K562 (cell line): ENCODE results near the gene RIMS3. TPM values are rescaled to one million over a fixed set of nuclear protein-coding genes. Genes with fewer than 3 reads are reported as not detected.

Experiments
- ADNP ChIP-seq: fragments of 200-800 bp; sonication (Bioruptor generic); IDR thresholded peaks from 2 replicates; pipeline ENCODE4 v1.6.1; 2016; ENCODE audit warnings: missing genetic modification characterization, missing compliant biosample characterization
- BRCA1 ChIP-seq, 2 experiments: fragments of 450-650 bp in 1 of 2; sonication (generic) in 1 of 2; formaldehyde crosslinking in 1 of 2; IDR thresholded peaks; 2 replicates each; pipeline versions ENCODE4 v1.5.0 to v1.6.1; 2017 to 2020; ENCODE audit warnings: mild to moderate bottlenecking in 1 of 2, missing genetic modification reagents in 1 of 2
- CSDE1 ChIP-seq, 2 experiments: fragments of 450-650 bp; IDR thresholded peaks; 2 replicates each; pipeline ENCODE4 v1.6.1; 2016; ENCODE audit warnings: mild to moderate bottlenecking in 1 of 2
- EHMT2 ChIP-seq: fragments of 450-650 bp; IDR thresholded peaks from 2 replicates; pipeline ENCODE4 v1.6.1; 2018; ENCODE audit warnings: antibody characterized with exemption
- FOXA3 ChIP-seq, 2 experiments: fragments of 450-650 bp in 1 of 2; sonication (generic) in 1 of 2; formaldehyde crosslinking; IDR thresholded peaks in 1 of 2; conservative IDR thresholded peaks in 1 of 2; 2 replicates each; pipeline versions ENCODE4 v1.4.0 to v1.8.0; 2020 to 2022; ENCODE audit warnings: mild to moderate bottlenecking in 2 of 2, missing genetic modification reagents in 1 of 2
- FOXJ2 ChIP-seq: fragments of 200-800 bp; sonication (Bioruptor generic); IDR thresholded peaks from 2 replicates; pipeline ENCODE4 v1.6.1; 2016; ENCODE audit warnings: missing genetic modification characterization, missing compliant biosample characterization
- HCFC1 ChIP-seq: IDR thresholded peaks from 2 replicates; pipeline ENCODE4 v1.6.1; 2012; ENCODE audit warnings: low read depth, low read length, improper control_type of control experiment
- IFI16 ChIP-seq: fragments of 250-450 bp; sonication (Bioruptor Pico); IDR thresholded peaks from 2 replicates; pipeline ENCODE4 v2.1.2; 2022; ENCODE audit warnings: mild to moderate bottlenecking, inconsistent platforms
- IRF2 ChIP-seq: sonication (generic); formaldehyde crosslinking; IDR thresholded peaks from 2 replicates; pipeline ENCODE4 v1.8.1; 2022; ENCODE audit warnings: mild to moderate bottlenecking, missing genetic modification reagents
- KLF16 ChIP-seq: IDR thresholded peaks from 2 replicates; pipeline ENCODE4 v1.6.1; 2016; ENCODE audit warnings: antibody characterized with exemption
- NCOR1 ChIP-seq: fragments of 450-650 bp; IDR thresholded peaks from 2 replicates; pipeline ENCODE4 v1.6.1; 2016; ENCODE audit warnings: mild to moderate bottlenecking, moderate library complexity
- NEUROD1 ChIP-seq: fragments of 150-350 bp; IDR thresholded peaks from 2 replicates; pipeline ENCODE4 v1.6.1; 2014; ENCODE audit warnings: borderline replicate concordance, low read length, low read depth; ENCODE audit not compliant: partially characterized antibody
- TAF15 ChIP-seq: fragments of 200-400 bp; formaldehyde crosslinking; IDR thresholded peaks from 2 replicates; pipeline ENCODE4 v1.6.1; 2017; ENCODE audit warnings: mild to moderate bottlenecking, low read depth, low read length, moderate library complexity
- TBL1XR1 ChIP-seq, 2 experiments: IDR thresholded peaks; 2 replicates each; pipeline ENCODE4 v1.6.1; 2012; ENCODE audit warnings: improper control_type of control experiment in 2 of 2, low read length in 2 of 2, mild to moderate bottlenecking in 1 of 2
- ZNF253 ChIP-seq: fragments of 250-450 bp; sonication (Bioruptor Pico); conservative IDR thresholded peaks from 2 replicates; pipeline ENCODE4 v1.6.1; 2021; ENCODE audit warnings: mild to moderate bottlenecking
- polyA plus RNA-seq, 8 experiments: library from polyadenylated mRNA; depleted of rRNA in 4 of 8; stranded (reverse) in 5 of 8; unstranded in 3 of 8; fragments of >200 nt; fragmentation: Nextera tagmentation in 2 of 8; fragmentation: Illumina TruSeq in 1 of 8; extraction: Ambion mirVana in 2 of 8; extraction: Trizol in 1 of 8; gene quantifications; 2 replicates each; pipeline versions ENCODE4 v1.2.1 to v1.2.3, GENCODE V29; 2011 to 2014; ENCODE audit warnings: inconsistent platforms in 1 of 8, missing spikeins in 1 of 8
- total RNA-seq, 7 experiments: library from RNA; depleted of rRNA in 6 of 7; stranded (reverse); fragments of >200 nt in 6 of 7; fragmentation: Illumina TruSeq in 2 of 7; extraction: Trizol in 2 of 7; gene quantifications; 2 replicates each; pipeline versions ENCODE4 v1.2.1 to v1.2.3, GENCODE V29; 2011 to 2021; ENCODE audit warnings: low replicate concordance in 1 of 7
- TF ChIP-seq, protein P1 (sequence below): fragments of 450-650 bp; IDR thresholded peaks from 2 replicates; pipeline ENCODE4 v1.7.1; 2018; ENCODE audit warnings: mild to moderate bottlenecking, low read depth; ENCODE audit not compliant: partially characterized antibody
- TF ChIP-seq, protein P2 (sequence below): fragments of 450-650 bp; IDR thresholded peaks from 2 replicates; pipeline ENCODE4 v1.6.1; 2017; ENCODE audit warnings: mild to moderate bottlenecking, moderate library complexity
- TF ChIP-seq, protein P3 (sequence below): sonication (generic); formaldehyde crosslinking; IDR thresholded peaks from 2 replicates; pipeline ENCODE4 v1.8.1; 2023; ENCODE audit warnings: mild to moderate bottlenecking, missing genetic modification reagents, moderate library complexity
- TF ChIP-seq, protein P4 (sequence below): fragments of 250-450 bp; sonication (Bioruptor Pico); IDR thresholded peaks from 2 replicates; pipeline ENCODE4 v1.8.0; 2022; ENCODE audit warnings: moderate library complexity, mild to moderate bottlenecking, inconsistent platforms
- TF ChIP-seq, protein P5 (sequence below), 2 experiments: fragments of 150-350 bp in 1 of 2; IDR thresholded peaks; 2 replicates each; pipeline ENCODE4 v1.6.1; 2012 to 2016; ENCODE audit warnings: low read depth in 2 of 2, low read length in 2 of 2, mild to moderate bottlenecking in 1 of 2, moderate library complexity in 1 of 2

The RIMS3 gene
- total and polyA plus RNA-seq, 9 of the 15 experiments (the other 6 are each of a cell fraction or from before 2014, with no cell fraction given) = 0.06 to 1.2 (median 0.59) TPM

DNA sequence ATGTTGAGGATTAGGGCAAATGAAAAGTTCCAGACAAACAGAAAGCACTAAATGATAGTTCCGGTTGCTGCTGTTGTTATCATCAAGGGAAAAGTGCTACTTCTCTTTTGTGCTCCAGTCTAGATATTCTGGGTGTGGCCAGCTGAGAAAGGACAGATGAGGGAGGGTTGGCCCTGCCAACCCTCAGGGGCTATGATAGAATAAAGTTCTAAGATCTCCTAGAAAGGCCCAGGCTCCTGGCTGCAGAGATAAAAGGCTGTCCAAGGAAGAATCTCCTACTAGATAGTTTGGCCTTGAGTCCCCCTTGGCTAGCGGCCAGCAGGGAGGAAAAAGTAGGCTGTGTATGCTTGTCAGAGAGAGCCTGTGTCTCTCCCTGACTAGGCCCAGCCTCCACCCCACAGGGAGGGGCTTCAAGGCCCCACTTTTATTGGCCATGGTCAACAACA is 31.5 kb downstream of the RIMS3 start (continued):
- TF ChIP-seq EHMT2 (peak; percentile 57; the same call in 1 of the 2 replicates), FOXJ2 (peak; percentile 61; the same call in 1 of the 2 replicates), HCFC1 (no peak), IRF2 (CRISPR knock-in tag) (no peak), TAF15 (no peak), BRCA1 (IDR thresholded peaks at IDR 0.05) (no peak), BRCA1 (CRISPR knock-in tag; IDR thresholded peaks at IDR 0.05) (no peak), TBL1XR1 (IDR thresholded peaks at IDR 0.05; ENCODE audit: low read length in 2 of 2) (peak; percentile 57 to 80; a peak in 2 of 4 replicates), KLF16 (peak; percentile 87), IFI16 (CRISPR knock-in tag) (no peak), NEUROD1 (no peak), FOXA3 (CRISPR knock-in tag; conservative IDR thresholded peaks at IDR 0.05 in 1 of 2, IDR thresholded peaks at IDR 0.05 in 1 of 2) (no peak), ADNP (tag) (peak; percentile 38; the same call in 1 of the 2 replicates), ZNF253 (CRISPR knock-in tag) (no peak), CSDE1 (IDR thresholded peaks at IDR 0.05) (no peak), NCOR1 (peak; percentile 95)
- TF ChIP-seq, protein P1, sequence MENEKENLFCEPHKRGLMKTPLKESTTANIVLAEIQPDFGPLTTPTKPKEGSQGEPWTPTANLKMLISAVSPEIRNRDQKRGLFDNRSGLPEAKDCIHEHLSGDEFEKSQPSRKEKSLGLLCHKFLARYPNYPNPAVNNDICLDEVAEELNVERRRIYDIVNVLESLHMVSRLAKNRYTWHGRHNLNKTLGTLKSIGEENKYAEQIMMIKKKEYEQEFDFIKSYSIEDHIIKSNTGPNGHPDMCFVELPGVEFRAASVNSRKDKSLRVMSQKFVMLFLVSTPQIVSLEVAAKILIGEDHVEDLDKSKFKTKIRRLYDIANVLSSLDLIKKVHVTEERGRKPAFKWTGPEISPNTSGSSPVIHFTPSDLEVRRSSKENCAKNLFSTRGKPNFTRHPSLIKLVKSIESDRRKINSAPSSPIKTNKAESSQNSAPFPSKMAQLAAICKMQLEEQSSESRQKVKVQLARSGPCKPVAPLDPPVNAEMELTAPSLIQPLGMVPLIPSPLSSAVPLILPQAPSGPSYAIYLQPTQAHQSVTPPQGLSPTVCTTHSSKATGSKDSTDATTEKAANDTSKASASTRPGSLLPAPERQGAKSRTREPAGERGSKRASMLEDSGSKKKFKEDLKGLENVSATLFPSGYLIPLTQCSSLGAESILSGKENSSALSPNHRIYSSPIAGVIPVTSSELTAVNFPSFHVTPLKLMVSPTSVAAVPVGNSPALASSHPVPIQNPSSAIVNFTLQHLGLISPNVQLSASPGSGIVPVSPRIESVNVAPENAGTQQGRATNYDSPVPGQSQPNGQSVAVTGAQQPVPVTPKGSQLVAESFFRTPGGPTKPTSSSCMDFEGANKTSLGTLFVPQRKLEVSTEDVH = no peak
- TF ChIP-seq, protein P2, sequence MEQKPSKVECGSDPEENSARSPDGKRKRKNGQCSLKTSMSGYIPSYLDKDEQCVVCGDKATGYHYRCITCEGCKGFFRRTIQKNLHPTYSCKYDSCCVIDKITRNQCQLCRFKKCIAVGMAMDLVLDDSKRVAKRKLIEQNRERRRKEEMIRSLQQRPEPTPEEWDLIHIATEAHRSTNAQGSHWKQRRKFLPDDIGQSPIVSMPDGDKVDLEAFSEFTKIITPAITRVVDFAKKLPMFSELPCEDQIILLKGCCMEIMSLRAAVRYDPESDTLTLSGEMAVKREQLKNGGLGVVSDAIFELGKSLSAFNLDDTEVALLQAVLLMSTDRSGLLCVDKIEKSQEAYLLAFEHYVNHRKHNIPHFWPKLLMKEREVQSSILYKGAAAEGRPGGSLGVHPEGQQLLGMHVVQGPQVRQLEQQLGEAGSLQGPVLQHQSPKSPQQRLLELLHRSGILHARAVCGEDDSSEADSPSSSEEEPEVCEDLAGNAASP = no peak
- TF ChIP-seq, protein P3, sequence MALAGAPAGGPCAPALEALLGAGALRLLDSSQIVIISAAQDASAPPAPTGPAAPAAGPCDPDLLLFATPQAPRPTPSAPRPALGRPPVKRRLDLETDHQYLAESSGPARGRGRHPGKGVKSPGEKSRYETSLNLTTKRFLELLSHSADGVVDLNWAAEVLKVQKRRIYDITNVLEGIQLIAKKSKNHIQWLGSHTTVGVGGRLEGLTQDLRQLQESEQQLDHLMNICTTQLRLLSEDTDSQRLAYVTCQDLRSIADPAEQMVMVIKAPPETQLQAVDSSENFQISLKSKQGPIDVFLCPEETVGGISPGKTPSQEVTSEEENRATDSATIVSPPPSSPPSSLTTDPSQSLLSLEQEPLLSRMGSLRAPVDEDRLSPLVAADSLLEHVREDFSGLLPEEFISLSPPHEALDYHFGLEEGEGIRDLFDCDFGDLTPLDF (CRISPR knock-in tag) = no peak
- TF ChIP-seq, protein P4, sequence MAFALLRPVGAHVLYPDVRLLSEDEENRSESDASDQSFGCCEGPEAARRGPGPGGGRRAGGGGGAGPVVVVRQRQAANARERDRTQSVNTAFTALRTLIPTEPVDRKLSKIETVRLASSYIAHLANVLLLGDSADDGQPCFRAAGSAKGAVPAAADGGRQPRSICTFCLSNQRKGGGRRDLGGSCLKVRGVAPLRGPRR (CRISPR knock-in tag) = no peak
- TF ChIP-seq, protein P5, sequence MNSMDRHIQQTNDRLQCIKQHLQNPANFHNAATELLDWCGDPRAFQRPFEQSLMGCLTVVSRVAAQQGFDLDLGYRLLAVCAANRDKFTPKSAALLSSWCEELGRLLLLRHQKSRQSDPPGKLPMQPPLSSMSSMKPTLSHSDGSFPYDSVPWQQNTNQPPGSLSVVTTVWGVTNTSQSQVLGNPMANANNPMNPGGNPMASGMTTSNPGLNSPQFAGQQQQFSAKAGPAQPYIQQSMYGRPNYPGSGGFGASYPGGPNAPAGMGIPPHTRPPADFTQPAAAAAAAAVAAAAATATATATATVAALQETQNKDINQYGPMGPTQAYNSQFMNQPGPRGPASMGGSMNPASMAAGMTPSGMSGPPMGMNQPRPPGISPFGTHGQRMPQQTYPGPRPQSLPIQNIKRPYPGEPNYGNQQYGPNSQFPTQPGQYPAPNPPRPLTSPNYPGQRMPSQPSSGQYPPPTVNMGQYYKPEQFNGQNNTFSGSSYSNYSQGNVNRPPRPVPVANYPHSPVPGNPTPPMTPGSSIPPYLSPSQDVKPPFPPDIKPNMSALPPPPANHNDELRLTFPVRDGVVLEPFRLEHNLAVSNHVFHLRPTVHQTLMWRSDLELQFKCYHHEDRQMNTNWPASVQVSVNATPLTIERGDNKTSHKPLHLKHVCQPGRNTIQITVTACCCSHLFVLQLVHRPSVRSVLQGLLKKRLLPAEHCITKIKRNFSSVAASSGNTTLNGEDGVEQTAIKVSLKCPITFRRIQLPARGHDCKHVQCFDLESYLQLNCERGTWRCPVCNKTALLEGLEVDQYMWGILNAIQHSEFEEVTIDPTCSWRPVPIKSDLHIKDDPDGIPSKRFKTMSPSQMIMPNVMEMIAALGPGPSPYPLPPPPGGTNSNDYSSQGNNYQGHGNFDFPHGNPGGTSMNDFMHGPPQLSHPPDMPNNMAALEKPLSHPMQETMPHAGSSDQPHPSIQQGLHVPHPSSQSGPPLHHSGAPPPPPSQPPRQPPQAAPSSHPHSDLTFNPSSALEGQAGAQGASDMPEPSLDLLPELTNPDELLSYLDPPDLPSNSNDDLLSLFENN (IDR thresholded peaks at IDR 0.05; ENCODE audit: low read depth in 2 of 2, low read length in 2 of 2) = peak in 1 of 2 experiments; percentile 64; a peak in 2 of 4 replicates
